Upper lobe of left lung (tissue), 4 donors: ENCODE data around the gene MSL1.

Experiments used
- EP300 ChIP-seq, 4 donors: sonication (generic); formaldehyde crosslinking; IDR thresholded peaks; one replicate each; pipeline ENCODE4 v1.5.1; 2017; ENCODE audit warnings: antibody characterized with exemption in 4 of 4, control low read depth in 2 of 4
- POLR2A ChIP-seq, 4 donors: fragments of 450-650 bp; IDR thresholded peaks; one replicate each; pipeline ENCODE4 v1.5.1; 2016 to 2017; ENCODE audit warnings: antibody characterized with exemption in 4 of 4, mild to moderate bottlenecking in 2 of 4
- POLR2AphosphoS5 ChIP-seq, 2 donors: sonication (generic); formaldehyde crosslinking; IDR thresholded peaks; one replicate each; pipeline ENCODE4 v1.5.1; 2017; ENCODE audit warnings: antibody characterized with exemption in 2 of 2
- TF ChIP-seq, protein P1 (sequence below), 6 experiments: fragments of 450-650 bp in 4 of 6; fragments of 200-600 bp in 2 of 6; sonication (generic) in 2 of 6; IDR thresholded peaks; one replicate each; pipeline ENCODE4 v1.5.1; 2016 to 2019; ENCODE audit warnings: antibody characterized with exemption in 6 of 6

DNA sequence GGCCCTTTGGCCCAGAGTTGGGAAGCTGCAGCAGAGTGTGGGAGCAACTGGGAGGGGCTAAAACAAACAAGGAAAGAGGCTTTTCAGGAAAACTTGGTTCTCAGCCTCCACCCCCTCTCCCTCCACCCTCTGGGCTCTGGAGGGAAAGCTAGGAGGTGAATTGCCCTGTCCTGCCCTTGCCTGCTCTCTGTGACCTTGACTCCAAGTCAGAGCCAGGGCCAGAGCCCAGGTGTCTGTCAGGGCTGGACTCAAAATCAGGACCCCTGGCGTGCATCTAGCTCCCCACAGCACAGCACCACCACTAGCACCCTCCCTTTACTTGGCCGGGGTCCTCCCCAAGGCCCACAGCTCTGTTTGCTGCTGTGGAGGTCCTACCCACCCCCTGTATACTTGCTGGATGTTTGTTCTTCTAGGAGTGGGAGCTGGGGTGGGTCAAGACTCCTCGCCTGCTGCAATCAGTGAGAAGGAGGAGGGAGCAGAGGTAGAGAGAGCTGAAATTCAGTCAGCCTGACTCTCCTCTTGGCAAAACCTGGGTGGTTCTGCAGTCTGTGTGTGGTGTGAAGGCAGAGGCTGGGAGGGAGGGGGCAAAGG lies 18.6 kb upstream of the MSL1 start:
- TF ChIP-seq POLR2A (IDR thresholded peaks at IDR 0.05), result no peak
- TF ChIP-seq, protein P1, sequence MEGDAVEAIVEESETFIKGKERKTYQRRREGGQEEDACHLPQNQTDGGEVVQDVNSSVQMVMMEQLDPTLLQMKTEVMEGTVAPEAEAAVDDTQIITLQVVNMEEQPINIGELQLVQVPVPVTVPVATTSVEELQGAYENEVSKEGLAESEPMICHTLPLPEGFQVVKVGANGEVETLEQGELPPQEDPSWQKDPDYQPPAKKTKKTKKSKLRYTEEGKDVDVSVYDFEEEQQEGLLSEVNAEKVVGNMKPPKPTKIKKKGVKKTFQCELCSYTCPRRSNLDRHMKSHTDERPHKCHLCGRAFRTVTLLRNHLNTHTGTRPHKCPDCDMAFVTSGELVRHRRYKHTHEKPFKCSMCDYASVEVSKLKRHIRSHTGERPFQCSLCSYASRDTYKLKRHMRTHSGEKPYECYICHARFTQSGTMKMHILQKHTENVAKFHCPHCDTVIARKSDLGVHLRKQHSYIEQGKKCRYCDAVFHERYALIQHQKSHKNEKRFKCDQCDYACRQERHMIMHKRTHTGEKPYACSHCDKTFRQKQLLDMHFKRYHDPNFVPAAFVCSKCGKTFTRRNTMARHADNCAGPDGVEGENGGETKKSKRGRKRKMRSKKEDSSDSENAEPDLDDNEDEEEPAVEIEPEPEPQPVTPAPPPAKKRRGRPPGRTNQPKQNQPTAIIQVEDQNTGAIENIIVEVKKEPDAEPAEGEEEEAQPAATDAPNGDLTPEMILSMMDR (IDR thresholded peaks at IDR 0.05), result no peak
- TF ChIP-seq EP300 (IDR thresholded peaks at IDR 0.05), result no peak
- TF ChIP-seq POLR2AphosphoS5 (IDR thresholded peaks at IDR 0.05), result no peak
